ENCODE data around the gene ST3GAL5.
"Not testable (repeated sequence)": the region's sequence is repeated elsewhere in the genome, so short reads cannot be mapped to it uniquely, and the experiment has no call there.

ST3GAL5 gene

GRCh38 chr2:85830645-85831044 lies 58.1 kb downstream of the ST3GAL5 start:
- no peak for DNase-seq

GRCh38 chr2:85829394-85829793 lies 59.4 kb downstream of the ST3GAL5 start:
- not testable (repeated sequence) for DNase-seq

- DNase-seq: no peak
Measured at GRCh38 chr2:85828725-85829124, 60.1 kb downstream of the ST3GAL5 start.

- DNase-seq: no peak
Measured at GRCh38 chr2:85827879-85828569, 60.8 kb downstream of the ST3GAL5 start.

- DNase-seq: peak; percentile 79
Measured at GRCh38 chr2:85826990-85827878, 61.6 kb downstream of the ST3GAL5 start.

GRCh38 chr2:85823951-85824350 lies 64.8 kb downstream of the ST3GAL5 start:
- DNase-seq: no peak

GRCh38 chr2:85822766-85823165 lies 66.0 kb downstream of the ST3GAL5 start:
- no peak for DNase-seq

- no peak for DNase-seq
Measured at GRCh38 chr2:85819811-85820510, 68.8 kb downstream of the ST3GAL5 start.

GRCh38 chr2:85814802-85815550 lies 73.8 kb downstream of the ST3GAL5 start:
- DNase-seq: no peak

- DNase-seq: peak; percentile 84
Measured at GRCh38 chr2:85813982-85814801, 74.6 kb downstream of the ST3GAL5 start.

GRCh38 chr2:85813211-85813981 lies 75.4 kb downstream of the ST3GAL5 start:
- no peak for DNase-seq

GRCh38 chr2:85812094-85812735 lies 76.6 kb downstream of the ST3GAL5 start:
- no peak for DNase-seq

GRCh38 chr2:85811180-85812093 lies 77.4 kb downstream of the ST3GAL5 start:
- no peak for DNase-seq

GRCh38 chr2:85810371-85811179 lies 78.2 kb downstream of the ST3GAL5 start:
- no peak for DNase-seq

GRCh38 chr2:85807756-85808155 lies 81.0 kb downstream of the ST3GAL5 start:
- DNase-seq: no peak

GRCh38 chr2:85806358-85807118 lies 82.3 kb downstream of the ST3GAL5 start:
- no peak for DNase-seq

GRCh38 chr2:85804583-85804982 lies 84.2 kb downstream of the ST3GAL5 start:
- peak; percentile 24 for DNase-seq
